ENCODE measurements around the gene ACTN4.
A peak's percentile ranks its signal among the peaks of the same experiment; 100 is the strongest.

ACTN4 gene

GRCh38 chr19:38685666-38686529 is 38.4 kb downstream of the ACTN4 start:
- TF ChIP-seq CTCF (conservative IDR thresholded peaks at IDR 0.05; ENCODE audit: low read length), result peak; percentile 58
- DNase-seq (ENCODE audit: low read depth), result peak; percentile 53
- no peak overlapping the region for H3K4me3 ChIP-seq (ENCODE audit: low read length)

- H3K4me3 ChIP-seq (ENCODE audit: low read length), result no peak overlapping the region
- TF ChIP-seq CTCF (conservative IDR thresholded peaks at IDR 0.05; ENCODE audit: low read length), result no peak
- DNase-seq (ENCODE audit: low read depth), result no peak
Observed at GRCh38 chr19:38686530-38686888, 39.1 kb downstream of the ACTN4 start.

GRCh38 chr19:38687837-38688378 is 40.5 kb downstream of the ACTN4 start:
- TF ChIP-seq CTCF (conservative IDR thresholded peaks at IDR 0.05; ENCODE audit: low read length), result no peak
- H3K4me3 ChIP-seq (ENCODE audit: low read length), result no peak overlapping the region
- no peak for DNase-seq (ENCODE audit: low read depth)

- no peak overlapping the region for H3K4me3 ChIP-seq (ENCODE audit: low read length)
- DNase-seq (ENCODE audit: low read depth), result no peak
Observed at GRCh38 chr19:38690146-38690545, 42.7 kb downstream of the ACTN4 start.

GRCh38 chr19:38690832-38691231 is 43.4 kb downstream of the ACTN4 start:
- H3K4me3 ChIP-seq (ENCODE audit: low read length), result no peak overlapping the region
- no peak for DNase-seq (ENCODE audit: low read depth)
- no peak for TF ChIP-seq CTCF (conservative IDR thresholded peaks at IDR 0.05; ENCODE audit: low read length)

More at GRCh38 chr19:38690146-38690545, 42.7 kb downstream of the ACTN4 start:
- TF ChIP-seq CTCF (conservative IDR thresholded peaks at IDR 0.05; ENCODE audit: low read length), result no peak

GRCh38 chr19:38691938-38692457 is 44.5 kb downstream of the ACTN4 start:
- peak; percentile 98 for DNase-seq (ENCODE audit: low read depth)
- no peak for TF ChIP-seq CTCF (conservative IDR thresholded peaks at IDR 0.05; ENCODE audit: low read length)
- no peak overlapping the region; the same call in 1 of the 2 replicates for H3K4me3 ChIP-seq (ENCODE audit: low read length)
